GM12892 (cell line): ENCODE data around the gene DNAH10.

Source experiments
- POLR2A ChIP-seq: IDR thresholded peaks from 2 replicates; pipeline ENCODE4 v1.6.1; 2011; ENCODE audit warnings: low read depth, low read length, control low read depth
- POLR2AphosphoS5 ChIP-seq: IDR thresholded peaks from 2 replicates; pipeline ENCODE4 v1.6.1; 2011; ENCODE audit warnings: low read depth, low read length, control low read depth
- TAF1 ChIP-seq: IDR thresholded peaks from 2 replicates; pipeline ENCODE4 v1.6.1; 2011; ENCODE audit warnings: low read depth, mild to moderate bottlenecking, control low read depth, low read length, borderline replicate concordance

DNA sequence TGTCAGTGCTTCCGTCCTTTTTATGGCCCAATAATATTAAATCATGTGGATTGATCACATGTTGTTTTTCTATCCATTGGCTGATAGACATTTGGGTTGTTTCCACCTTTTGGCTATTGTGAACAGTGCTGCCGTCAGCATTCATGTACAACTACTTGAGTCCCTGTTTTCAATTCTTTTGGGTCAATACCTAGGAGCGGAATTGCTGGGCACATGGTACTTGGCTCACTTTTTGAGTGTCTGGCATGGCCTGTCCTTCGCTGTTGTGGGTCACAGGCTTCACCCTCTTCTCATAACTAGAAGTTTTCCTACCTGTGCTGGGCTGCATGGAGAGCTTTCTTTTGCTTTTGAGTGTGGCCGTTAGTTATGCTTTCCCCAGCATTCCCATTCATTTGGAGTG lies 72.7 kb downstream of the DNAH10 start:
- TF ChIP-seq TAF1 (no peak), POLR2A (no peak), POLR2AphosphoS5 (no peak)
